ENCODE measurements around the gene PON2.

DNA sequence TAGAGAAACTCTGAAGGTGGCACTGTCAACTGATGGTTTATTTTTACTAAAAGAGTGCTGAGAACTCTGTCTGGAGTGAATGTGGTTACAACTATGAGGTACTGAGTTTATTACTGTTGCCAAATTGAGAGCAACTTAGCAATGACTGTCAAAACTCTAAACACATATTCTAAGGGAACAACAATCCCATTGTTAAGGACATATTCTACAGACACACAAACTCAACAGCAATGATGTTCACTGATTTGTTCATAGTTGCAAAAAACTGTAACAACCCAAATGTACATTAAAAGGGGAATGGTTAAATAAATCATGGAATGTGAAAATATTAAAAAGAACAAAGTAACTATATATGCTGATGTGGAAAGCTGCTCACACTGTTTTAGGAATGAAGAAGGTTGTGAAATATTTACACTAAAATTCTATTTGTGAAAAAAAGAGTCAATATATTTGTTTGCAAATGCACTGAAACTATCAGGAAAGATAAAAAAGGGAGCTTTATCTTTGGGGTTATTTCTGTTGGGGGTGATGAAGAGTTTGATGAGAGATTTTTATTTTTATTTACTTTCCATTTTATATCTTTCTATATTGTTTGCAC lies 12.9 kb downstream of the PON2 start:
- TF ChIP-seq, protein P1, sequence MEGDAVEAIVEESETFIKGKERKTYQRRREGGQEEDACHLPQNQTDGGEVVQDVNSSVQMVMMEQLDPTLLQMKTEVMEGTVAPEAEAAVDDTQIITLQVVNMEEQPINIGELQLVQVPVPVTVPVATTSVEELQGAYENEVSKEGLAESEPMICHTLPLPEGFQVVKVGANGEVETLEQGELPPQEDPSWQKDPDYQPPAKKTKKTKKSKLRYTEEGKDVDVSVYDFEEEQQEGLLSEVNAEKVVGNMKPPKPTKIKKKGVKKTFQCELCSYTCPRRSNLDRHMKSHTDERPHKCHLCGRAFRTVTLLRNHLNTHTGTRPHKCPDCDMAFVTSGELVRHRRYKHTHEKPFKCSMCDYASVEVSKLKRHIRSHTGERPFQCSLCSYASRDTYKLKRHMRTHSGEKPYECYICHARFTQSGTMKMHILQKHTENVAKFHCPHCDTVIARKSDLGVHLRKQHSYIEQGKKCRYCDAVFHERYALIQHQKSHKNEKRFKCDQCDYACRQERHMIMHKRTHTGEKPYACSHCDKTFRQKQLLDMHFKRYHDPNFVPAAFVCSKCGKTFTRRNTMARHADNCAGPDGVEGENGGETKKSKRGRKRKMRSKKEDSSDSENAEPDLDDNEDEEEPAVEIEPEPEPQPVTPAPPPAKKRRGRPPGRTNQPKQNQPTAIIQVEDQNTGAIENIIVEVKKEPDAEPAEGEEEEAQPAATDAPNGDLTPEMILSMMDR (IDR thresholded peaks at IDR 0.05): no peak
- TF ChIP-seq POLR2A (IDR thresholded peaks at IDR 0.05): no peak

All from body of pancreas (tissue), 4 donors.